PC-3 (cell line): ENCODE results near the gene SETBP1.

Source experiments
- CTCF ChIP-seq: fragments of 300-600 bp; sonication (generic); conservative IDR thresholded peaks from 2 replicates; pipeline ENCODE4 v1.5.1; 2017; ENCODE audit warnings: antibody characterized with exemption, low read depth, mild to moderate bottlenecking, low read length
- EZH2 ChIP-seq: fragments of 300-600 bp; sonication (generic); IDR thresholded peaks from one replicate; pipeline ENCODE4 v1.6.1; 2017; ENCODE audit warnings: antibody characterized with exemption, mild to moderate bottlenecking, low read length; ENCODE audit not compliant: unreplicated experiment
- EZH2phosphoT487 ChIP-seq: fragments of 300-600 bp; sonication (generic); IDR thresholded peaks from 2 replicates; pipeline ENCODE4 v1.6.1; 2018; ENCODE audit warnings: mild to moderate bottlenecking, antibody characterized with exemption, low read length, borderline replicate concordance

- no peak for TF ChIP-seq CTCF
- TF ChIP-seq EZH2: no peak
- TF ChIP-seq EZH2phosphoT487: no peak
Observed at GRCh38 chr18:44977856-44978255, 297.2 kb downstream of the SETBP1 start.
